Measurements from ENCODE around the gene CEP135. TPM values are rescaled to one million over a fixed set of nuclear protein-coding genes. Genes with fewer than 3 reads are reported as not detected.

Gene CEP135
- total and polyA plus RNA-seq, 2 donors (not counting 3 experiments of a cell fraction or from before 2014, with no cell fraction given) = 2.8 to 15.3 TPM

DNA sequence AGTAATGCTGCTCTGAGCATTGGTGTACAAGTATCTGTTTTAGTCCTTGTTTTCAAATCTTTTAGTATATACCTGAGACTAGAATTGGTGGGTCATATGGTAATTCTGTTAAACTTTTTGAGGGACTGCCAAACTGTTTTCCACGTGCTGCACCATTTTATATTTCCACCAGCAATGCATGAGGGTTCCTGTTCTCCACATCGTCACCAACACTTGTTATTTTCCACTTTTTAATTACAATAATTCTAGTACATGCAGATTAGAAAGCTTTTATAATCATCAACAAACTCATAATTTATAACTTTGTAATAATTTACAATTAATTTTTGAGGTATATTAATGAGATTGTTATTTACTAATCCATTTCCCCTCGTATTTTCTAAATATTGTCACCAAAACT is 79.4 kb downstream of the CEP135 start:
- TF ChIP-seq MAX (IDR thresholded peaks at IDR 0.05; ENCODE audit: insufficient read depth, insufficient read length) (no peak), POLR2AphosphoS5 (IDR thresholded peaks at IDR 0.05; ENCODE audit: insufficient read depth, low read depth, low read length) (no peak), MYC (IDR thresholded peaks at IDR 0.05; ENCODE audit: low read depth, low read length) (no peak), EZH2 (IDR thresholded peaks at IDR 0.05; ENCODE audit: borderline replicate concordance, low read depth, low read length, severe bottlenecking) (no peak), POLR2A (IDR thresholded peaks at IDR 0.05; ENCODE audit: low read depth, low read length) (no peak), GATA2 (IDR thresholded peaks at IDR 0.05; ENCODE audit: insufficient read depth, insufficient read length, low read depth, low read length) (no peak), FOS (IDR thresholded peaks at IDR 0.05; ENCODE audit: borderline replicate concordance, insufficient read depth, low read length) (no peak), JUN (IDR thresholded peaks at IDR 0.05; ENCODE audit: borderline replicate concordance, insufficient read depth, insufficient read length, low read depth) (no peak), CTCF (IDR thresholded peaks at IDR 0.05; ENCODE audit: extremely low read depth in 1 of 2, insufficient read depth in 1 of 2, low read depth in 1 of 2, low read length in 2 of 2) (no peak)
- Histone ChIP-seq H3K27me3 (ENCODE audit: control insufficient read depth in 2 of 2, insufficient read depth in 2 of 2, low read length in 2 of 2) (no peaks in the 10 kb centered on the region), H3K79me2 (ENCODE audit: control insufficient read depth, insufficient read depth, low read length) (no peaks in the 10 kb centered on the region), H4K20me1 (replicated peaks; ENCODE audit: control insufficient read depth, extremely low read depth, insufficient read depth, low read length) (no peaks in the 10 kb centered on the region), H3K9me1 (replicated peaks; ENCODE audit: control insufficient read depth, extremely low read depth, insufficient read depth, low read length) (no peaks in the 10 kb centered on the region), H3K4me1 (ENCODE audit: control insufficient read depth, extremely low read depth, insufficient read depth, low read length) (peaks cover 7% of the 10 kb centered on the region), H3K36me3 (ENCODE audit: control insufficient read depth in 2 of 2, extremely low read depth in 1 of 2, insufficient read depth in 2 of 2, low read length in 2 of 2) (peaks cover 3 to 7% of the 10 kb centered on the region in 2 experiments), H3K9me3 (replicated peaks; ENCODE audit: control insufficient read depth, insufficient read depth, low read length) (no peaks in the 10 kb centered on the region), H3K27ac (ENCODE audit: insufficient read depth, low read depth, low read length) (no peak overlapping the region), H3K4me2 (ENCODE audit: insufficient read depth, low read length) (no peak overlapping the region), H3K9ac (replicated peaks; ENCODE audit: extremely low read depth, insufficient read depth, low read length) (no peak overlapping the region), H2AFZ (ENCODE audit: low read depth, low read length) (no peak overlapping the region), H3K4me3 (replicated peaks in 1 of 3; ENCODE audit: insufficient read depth in 1 of 3, low read depth in 1 of 3, low read length in 3 of 3) (no peak overlapping the region)
- no peak for FAIRE-seq
- intact Hi-C loops (cut with micrococcal nuclease) (no loop called here), dilution Hi-C loops (cut with MboI; ENCODE audit: extremely low pct_ligation_motif_present, low sequenced_read_pairs) (no loop called here)
- DNase-seq (ENCODE audit: low read depth, low spot score) = no peak
- BruUV-seq (replicated peaks) = no TSS peak
- ChIA-PET POLR2A (no interaction called here), CTCF (no interaction called here)
